K562 (cell line): ENCODE data around the gene AK4. TPM values are rescaled to one million over a fixed set of nuclear protein-coding genes. Genes with fewer than 3 reads are reported as not detected.

Experiments
- CEBPG ChIP-seq, 3 experiments: fragments of 200-800 bp in 1 of 3; sonication (Bioruptor generic) in 1 of 3; sonication (generic) in 1 of 3; formaldehyde crosslinking in 1 of 3; IDR thresholded peaks in 2 of 3; conservative IDR thresholded peaks in 1 of 3; 2 replicates each; pipeline versions ENCODE4 v1.6.1 to v1.8.0; 2016 to 2022; ENCODE audit warnings: missing compliant biosample characterization in 2 of 3, missing genetic modification characterization in 2 of 3, mild to moderate bottlenecking in 1 of 3, missing genetic modification reagents in 1 of 3
- E2F8 ChIP-seq: fragments of 450-650 bp; IDR thresholded peaks from 2 replicates; pipeline ENCODE4 v1.7.1; 2018; ENCODE audit warnings: mild to moderate bottlenecking, low read depth; ENCODE audit not compliant: partially characterized antibody
- ETV6 ChIP-seq, 3 experiments: fragments of 150-350 bp in 1 of 3; sonication (generic) in 1 of 3; formaldehyde crosslinking in 1 of 3; IDR thresholded peaks; 2 replicates each; pipeline versions ENCODE4 v1.6.1 to v1.8.0; 2014 to 2022; ENCODE audit warnings: borderline replicate concordance in 2 of 3, low read depth in 2 of 3, antibody characterized with exemption in 1 of 3, low read length in 1 of 3, mild to moderate bottlenecking in 1 of 3, missing genetic modification reagents in 1 of 3
- HES1 ChIP-seq: fragments of 450-650 bp; IDR thresholded peaks from 2 replicates; pipeline ENCODE4 v1.6.1; 2016; ENCODE audit warnings: low read depth, mild to moderate bottlenecking, moderate library complexity
- MEF2D ChIP-seq: conservative IDR thresholded peaks from 2 replicates; pipeline ENCODE4 v1.6.1; 2016; ENCODE audit warnings: low read depth, missing genetic modification characterization, missing compliant biosample characterization
- SPI1 ChIP-seq: IDR thresholded peaks from 2 replicates; pipeline ENCODE4 v1.6.1; 2011; ENCODE audit warnings: low read depth, low read length, control low read depth, borderline replicate concordance
- SUPT5H ChIP-seq: fragments of 450-650 bp; IDR thresholded peaks from 2 replicates; pipeline ENCODE4 v1.6.1; 2016
- ZBTB5 ChIP-seq: fragments of 450-650 bp; IDR thresholded peaks from 2 replicates; pipeline ENCODE4 v1.6.1; 2017; ENCODE audit warnings: antibody characterized with exemption
- ZNF124 ChIP-seq: sonication (generic); formaldehyde crosslinking; IDR thresholded peaks from 2 replicates; pipeline ENCODE4 v1.8.1; 2022; ENCODE audit warnings: missing genetic modification reagents
- ZNF239 ChIP-seq: fragments of 250-450 bp; sonication (Bioruptor Pico); IDR thresholded peaks from 2 replicates; pipeline ENCODE4 v1.4.0; 2020; ENCODE audit warnings: mild to moderate bottlenecking
- ZNF445 ChIP-seq: fragments of 250-450 bp; sonication (Bioruptor Pico); IDR thresholded peaks from 2 replicates; pipeline ENCODE4 v1.4.0; 2020; ENCODE audit warnings: low read depth, mild to moderate bottlenecking, moderate library complexity
- ZNF584 ChIP-seq: fragments of 200-800 bp; sonication (Bioruptor generic); IDR thresholded peaks from 2 replicates; pipeline ENCODE4 v1.6.1; 2016; ENCODE audit warnings: low read depth, mild to moderate bottlenecking, missing genetic modification characterization, missing compliant biosample characterization
- ZNF644 ChIP-seq: fragments of 200-800 bp; sonication (Bioruptor generic); IDR thresholded peaks from 2 replicates; pipeline ENCODE4 v1.6.1; 2016; ENCODE audit warnings: low read depth, missing genetic modification characterization, missing compliant biosample characterization
- ZNF668 ChIP-seq: fragments of 250-450 bp; sonication (Bioruptor Pico); IDR thresholded peaks from 2 replicates; pipeline ENCODE4 v1.8.0; 2022; ENCODE audit warnings: mild to moderate bottlenecking, inconsistent platforms
- ZNF696 ChIP-seq: fragments of 250-450 bp; sonication (Bioruptor Pico); conservative IDR thresholded peaks from 2 replicates; pipeline ENCODE4 v1.4.0; 2020; ENCODE audit warnings: mild to moderate bottlenecking, moderate library complexity
- polyA plus RNA-seq, 8 experiments: library from polyadenylated mRNA; depleted of rRNA in 4 of 8; stranded (reverse) in 5 of 8; unstranded in 3 of 8; fragments of >200 nt; fragmentation: Nextera tagmentation in 2 of 8; fragmentation: Illumina TruSeq in 1 of 8; extraction: Ambion mirVana in 2 of 8; extraction: Trizol in 1 of 8; gene quantifications; 2 replicates each; pipeline versions ENCODE4 v1.2.1 to v1.2.3, GENCODE V29; 2011 to 2014; ENCODE audit warnings: inconsistent platforms in 1 of 8, missing spikeins in 1 of 8
- total RNA-seq, 7 experiments: library from RNA; depleted of rRNA in 6 of 7; stranded (reverse); fragments of >200 nt in 6 of 7; fragmentation: Illumina TruSeq in 2 of 7; extraction: Trizol in 2 of 7; gene quantifications; 2 replicates each; pipeline versions ENCODE4 v1.2.1 to v1.2.3, GENCODE V29; 2011 to 2021; ENCODE audit warnings: low replicate concordance in 1 of 7
- TF ChIP-seq, protein P1 (sequence below), 3 experiments: fragments of 200-800 bp in 1 of 3; fragments of 250-450 bp in 1 of 3; fragments of 450-650 bp in 1 of 3; sonication (Bioruptor Pico) in 1 of 3; sonication (Bioruptor generic) in 1 of 3; formaldehyde crosslinking in 1 of 3; IDR thresholded peaks; 2 replicates each; pipeline versions ENCODE4 v1.6.1 to v1.8.0; 2016 to 2022; ENCODE audit warnings: mild to moderate bottlenecking in 2 of 3, missing genetic modification characterization in 2 of 3, missing compliant biosample characterization in 1 of 3, moderate library complexity in 1 of 3

Gene AK4
- total and polyA plus RNA-seq, 9 of the 15 experiments (the other 6 are each of a cell fraction or from before 2014, with no cell fraction given): 10.4 to 96.6 (median 21.5) TPM

GRCh38 chr1:65230731-65231481 is 82.9 kb downstream of the AK4 start (continued):
- TF ChIP-seq ZBTB5 (0 out of 2 replicates have a peak, but pooled peaks have one; percentile 64), MEF2D (tag) (peak; percentile 56; the same call in 1 of the 2 replicates), CEBPG (CRISPR knock-in tag; IDR thresholded peaks at IDR 0.05) (no peak), CEBPG (tag; conservative IDR thresholded peaks at IDR 0.05 in 1 of 2, IDR thresholded peaks at IDR 0.05 in 1 of 2) (peak in 1 of 2 experiments; percentile 46; a peak in 2 of 4 replicates), HES1 (peak; percentile 76), ZNF696 (CRISPR knock-in tag) (no peak), ZNF644 (tag) (0 out of 2 replicates have a peak, but pooled peaks have one; percentile 35), ETV6 (IDR thresholded peaks at IDR 0.05; ENCODE audit: borderline replicate concordance in 1 of 2, low read depth in 2 of 2, low read length in 1 of 2) (peak in 1 of 2 experiments; percentile 66; a peak in 1 of 4 replicates), ETV6 (CRISPR knock-in tag; IDR thresholded peaks at IDR 0.05; ENCODE audit: borderline replicate concordance) (no peak), ZNF124 (CRISPR knock-in tag) (no peak), ZNF239 (no peak), ZNF445 (0 out of 2 replicates have a peak, but pooled peaks have one; percentile 4), SPI1 (peak; percentile 89), E2F8 (peak; percentile 62), ZNF584 (CRISPR knock-in tag) (0 out of 2 replicates have a peak, but pooled peaks have one; percentile 14), ZNF668 (no peak; the same call in 1 of the 2 replicates), SUPT5H (no peak)
- TF ChIP-seq, protein P1, sequence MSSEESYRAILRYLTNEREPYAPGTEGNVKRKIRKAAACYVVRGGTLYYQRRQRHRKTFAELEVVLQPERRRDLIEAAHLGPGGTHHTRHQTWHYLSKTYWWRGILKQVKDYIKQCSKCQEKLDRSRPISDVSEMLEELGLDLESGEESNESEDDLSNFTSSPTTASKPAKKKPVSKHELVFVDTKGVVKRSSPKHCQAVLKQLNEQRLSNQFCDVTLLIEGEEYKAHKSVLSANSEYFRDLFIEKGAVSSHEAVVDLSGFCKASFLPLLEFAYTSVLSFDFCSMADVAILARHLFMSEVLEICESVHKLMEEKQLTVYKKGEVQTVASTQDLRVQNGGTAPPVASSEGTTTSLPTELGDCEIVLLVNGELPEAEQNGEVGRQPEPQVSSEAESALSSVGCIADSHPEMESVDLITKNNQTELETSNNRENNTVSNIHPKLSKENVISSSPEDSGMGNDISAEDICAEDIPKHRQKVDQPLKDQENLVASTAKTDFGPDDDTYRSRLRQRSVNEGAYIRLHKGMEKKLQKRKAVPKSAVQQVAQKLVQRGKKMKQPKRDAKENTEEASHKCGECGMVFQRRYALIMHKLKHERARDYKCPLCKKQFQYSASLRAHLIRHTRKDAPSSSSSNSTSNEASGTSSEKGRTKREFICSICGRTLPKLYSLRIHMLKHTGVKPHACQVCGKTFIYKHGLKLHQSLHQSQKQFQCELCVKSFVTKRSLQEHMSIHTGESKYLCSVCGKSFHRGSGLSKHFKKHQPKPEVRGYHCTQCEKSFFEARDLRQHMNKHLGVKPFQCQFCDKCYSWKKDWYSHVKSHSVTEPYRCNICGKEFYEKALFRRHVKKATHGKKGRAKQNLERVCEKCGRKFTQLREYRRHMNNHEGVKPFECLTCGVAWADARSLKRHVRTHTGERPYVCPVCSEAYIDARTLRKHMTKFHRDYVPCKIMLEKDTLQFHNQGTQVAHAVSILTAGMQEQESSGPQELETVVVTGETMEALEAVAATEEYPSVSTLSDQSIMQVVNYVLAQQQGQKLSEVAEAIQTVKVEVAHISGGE (CRISPR knock-in tag; IDR thresholded peaks at IDR 0.05): peak in 1 of 3 experiments; percentile 69; a peak in 2 of 6 replicates
